Measurements from ENCODE around the gene NKD2. TPM values are rescaled to one million over a fixed set of nuclear protein-coding genes. Genes with fewer than 3 reads are reported as not detected.

NKD2 gene
- total RNA-seq, 2 experiments from 2014 or later: 3.6 to 3.7 TPM

GRCh38 chr5:1013238-1013947 lies 4.8 kb downstream of the NKD2 start:
- Mint-ChIP-seq H3K36me3 (ENCODE audit: low read depth) (no peaks in the 10 kb centered on the region), H3K27me3 (peaks cover 19% of the 10 kb centered on the region), H3K27ac (no peak overlapping the region), H3K4me1 (peaks cover 5% of the 10 kb centered on the region), H3K4me3 (no peak overlapping the region), H3K9me3 (no peaks in the 10 kb centered on the region)
- ChIA-PET CTCF (interaction anchor here (1.2 to 1.6 kb wide), 3 partner anchors 79 to 127 kb away, joined by 3 to 4 read pairs (median 3); no protein-coding TSS in a partner anchor), POLR2A (no interaction called here)
- no peak for DNase-seq

GRCh38 chr5:1013948-1014301 lies 5.3 kb downstream of the NKD2 start:
- Mint-ChIP-seq H3K27me3 (peaks cover 19% of the 10 kb centered on the region), H3K4me1 (peaks cover 5% of the 10 kb centered on the region), H3K36me3 (ENCODE audit: low read depth) (no peaks in the 10 kb centered on the region), H3K27ac (no peak overlapping the region), H3K9me3 (no peaks in the 10 kb centered on the region), H3K4me3 (no peak overlapping the region)
- POLR2A ChIA-PET: no interaction called here
- CTCF ChIA-PET: interaction anchor here (1.4 to 1.6 kb wide), 2 partner anchors 80 to 90 kb away, joined by 3 to 4 read pairs; no protein-coding TSS in a partner anchor
- no peak for DNase-seq

GRCh38 chr5:1014346-1014745 lies 5.7 kb downstream of the NKD2 start:
- Mint-ChIP-seq H3K4me3 (no peak overlapping the region), H3K4me1 (peaks cover 5% of the 10 kb centered on the region), H3K27ac (no peak overlapping the region), H3K27me3 (peaks cover 19% of the 10 kb centered on the region), H3K9me3 (no peaks in the 10 kb centered on the region), H3K36me3 (ENCODE audit: low read depth) (no peaks in the 10 kb centered on the region)
- CTCF ChIA-PET: interaction anchor here (1.4 to 1.6 kb wide), 2 partner anchors 80 to 91 kb away, joined by 3 to 4 read pairs; no protein-coding TSS in a partner anchor
- POLR2A ChIA-PET: no interaction called here
- DNase-seq: no peak

- Mint-ChIP-seq H3K27me3 (peaks cover 16% of the 10 kb centered on the region), H3K9me3 (no peaks in the 10 kb centered on the region), H3K4me1 (peaks cover 3% of the 10 kb centered on the region), H3K36me3 (ENCODE audit: low read depth) (no peaks in the 10 kb centered on the region), H3K27ac (no peak overlapping the region), H3K4me3 (no peak overlapping the region)
- CTCF ChIA-PET: interaction anchor here (1.4 kb wide), 1 partner anchor 81 kb away, joined by 3 read pairs; no protein-coding TSS in a partner anchor
- DNase-seq: no peak
- POLR2A ChIA-PET: no interaction called here
These were observed 6.2 kb downstream of the NKD2 start for GRCh38 chr5:1014781-1015221.

- ChIA-PET CTCF (no interaction called here), POLR2A (no interaction called here)
- Mint-ChIP-seq H3K27ac (no peak overlapping the region), H3K4me3 (no peak overlapping the region), H3K27me3 (peaks cover 9% of the 10 kb centered on the region), H3K9me3 (no peaks in the 10 kb centered on the region), H3K4me1 (peaks cover 1% of the 10 kb centered on the region), H3K36me3 (ENCODE audit: low read depth) (no peaks in the 10 kb centered on the region)
- DNase-seq: no peak
These were observed 6.9 kb downstream of the NKD2 start for GRCh38 chr5:1015507-1015906.

- CTCF ChIA-PET: interaction anchor here (1.3 kb wide), 1 partner anchor 10 kb away, joined by 3 read pairs; no protein-coding TSS in a partner anchor
- H3K36me3 Mint-ChIP-seq (ENCODE audit: low read depth): no peaks in the 10 kb centered on the region
These were observed 7.4 kb downstream of the NKD2 start for GRCh38 chr5:1016036-1016435.

GRCh38 chr5:1016476-1016875 lies 7.9 kb downstream of the NKD2 start:
- DNase-seq: no peak
- CTCF ChIA-PET: interaction anchor here (1.3 kb wide), 1 partner anchor 10 kb away, joined by 3 read pairs; no protein-coding TSS in a partner anchor
- POLR2A ChIA-PET: interaction anchor here (0.7 kb wide), 1 partner anchor 38 kb away, joined by 3 read pairs; no protein-coding TSS in a partner anchor

More at GRCh38 chr5:1016036-1016435, 7.4 kb downstream of the NKD2 start:
- Mint-ChIP-seq H3K4me1 (peaks cover 1% of the 10 kb centered on the region), H3K27ac (no peak overlapping the region), H3K27me3 (peaks cover 4% of the 10 kb centered on the region), H3K9me3 (no peaks in the 10 kb centered on the region), H3K4me3 (no peak overlapping the region)
- no peak for DNase-seq
- POLR2A ChIA-PET: interaction anchor here (0.7 kb wide), 1 partner anchor 38 kb away, joined by 3 read pairs; no protein-coding TSS in a partner anchor

GRCh38 chr5:1017056-1017455 lies 8.5 kb downstream of the NKD2 start:
- no peaks in the 10 kb centered on the region for H3K9me3 Mint-ChIP-seq
- CTCF ChIA-PET: interaction anchor here (1.3 kb wide), 1 partner anchor 11 kb away, joined by 3 read pairs; no protein-coding TSS in a partner anchor
- H3K27me3 Mint-ChIP-seq: no peaks in the 10 kb centered on the region

More at GRCh38 chr5:1016476-1016875, 7.9 kb downstream of the NKD2 start:
- Mint-ChIP-seq H3K4me3 (no peak overlapping the region), H3K36me3 (ENCODE audit: low read depth) (no peaks in the 10 kb centered on the region), H3K4me1 (no peaks in the 10 kb centered on the region), H3K27ac (no peak overlapping the region), H3K27me3 (no peaks in the 10 kb centered on the region), H3K9me3 (no peaks in the 10 kb centered on the region)

GRCh38 chr5:1017691-1018455 lies 9.3 kb downstream of the NKD2 start:
- Mint-ChIP-seq H3K4me1 (no peaks in the 10 kb centered on the region), H3K27ac (no peak overlapping the region), H3K36me3 (ENCODE audit: low read depth) (no peaks in the 10 kb centered on the region), H3K27me3 (no peaks in the 10 kb centered on the region), H3K4me3 (no peak overlapping the region), H3K9me3 (no peaks in the 10 kb centered on the region)
- no peak for DNase-seq
- CTCF ChIA-PET: no interaction called here
- POLR2A ChIA-PET: no interaction called here

More at GRCh38 chr5:1017056-1017455, 8.5 kb downstream of the NKD2 start:
- no peaks in the 10 kb centered on the region for H3K36me3 Mint-ChIP-seq (ENCODE audit: low read depth)
- POLR2A ChIA-PET: no interaction called here
- no peak overlapping the region for H3K4me3 Mint-ChIP-seq
- no peaks in the 10 kb centered on the region for H3K4me1 Mint-ChIP-seq
- H3K27ac Mint-ChIP-seq: no peak overlapping the region
- DNase-seq: no peak

- Mint-ChIP-seq H3K4me3 (no peak overlapping the region), H3K36me3 (ENCODE audit: low read depth) (no peaks in the 10 kb centered on the region), H3K9me3 (no peaks in the 10 kb centered on the region), H3K27ac (no peak overlapping the region), H3K4me1 (no peaks in the 10 kb centered on the region), H3K27me3 (no peaks in the 10 kb centered on the region)
- CTCF ChIA-PET: no interaction called here
- POLR2A ChIA-PET: no interaction called here
- no peak for DNase-seq
These were observed 10.0 kb downstream of the NKD2 start for GRCh38 chr5:1018596-1018995.

GRCh38 chr5:1019001-1019905 lies 10.7 kb downstream of the NKD2 start:
- Mint-ChIP-seq H3K4me3 (no peak overlapping the region), H3K36me3 (ENCODE audit: low read depth) (no peaks in the 10 kb centered on the region), H3K27ac (no peak overlapping the region), H3K4me1 (no peaks in the 10 kb centered on the region), H3K27me3 (no peaks in the 10 kb centered on the region), H3K9me3 (no peaks in the 10 kb centered on the region)
- no peak for DNase-seq
- ChIA-PET CTCF (interaction anchor here (0.8 kb wide), 1 partner anchor 14 kb away, joined by 3 read pairs; no protein-coding TSS in a partner anchor), POLR2A (no interaction called here)

GRCh38 chr5:1020452-1020961 lies 11.9 kb downstream of the NKD2 start:
- ChIA-PET CTCF (no interaction called here), POLR2A (no interaction called here)
- Mint-ChIP-seq H3K9me3 (no peaks in the 10 kb centered on the region), H3K36me3 (ENCODE audit: low read depth) (no peaks in the 10 kb centered on the region), H3K27me3 (no peaks in the 10 kb centered on the region), H3K4me3 (no peak overlapping the region), H3K4me1 (no peaks in the 10 kb centered on the region), H3K27ac (no peak overlapping the region)
- DNase-seq: no peak
